Measurements from ENCODE around the gene ATP2A3.

DNA sequence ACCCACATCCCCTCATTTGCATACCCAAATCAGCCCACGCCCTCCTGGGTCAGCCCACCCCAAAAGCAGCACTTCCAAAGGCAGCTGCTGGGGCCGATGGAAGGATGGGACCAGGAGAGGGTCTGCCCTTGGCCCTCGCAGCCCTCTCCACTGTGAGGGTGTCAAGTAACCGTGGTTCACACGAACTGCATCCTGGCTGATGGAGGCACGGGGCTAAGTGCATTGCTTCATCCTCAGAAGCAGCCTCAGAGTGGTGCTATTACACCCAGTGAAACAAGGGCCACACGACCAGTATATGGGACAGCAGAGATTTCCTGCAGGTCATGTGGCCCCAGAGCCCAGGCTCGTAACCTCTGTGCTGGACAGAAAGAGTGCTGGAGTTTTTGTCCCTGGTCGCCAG is 13.2 kb upstream of the ATP2A3 start:
- TF ChIP-seq, protein P1, sequence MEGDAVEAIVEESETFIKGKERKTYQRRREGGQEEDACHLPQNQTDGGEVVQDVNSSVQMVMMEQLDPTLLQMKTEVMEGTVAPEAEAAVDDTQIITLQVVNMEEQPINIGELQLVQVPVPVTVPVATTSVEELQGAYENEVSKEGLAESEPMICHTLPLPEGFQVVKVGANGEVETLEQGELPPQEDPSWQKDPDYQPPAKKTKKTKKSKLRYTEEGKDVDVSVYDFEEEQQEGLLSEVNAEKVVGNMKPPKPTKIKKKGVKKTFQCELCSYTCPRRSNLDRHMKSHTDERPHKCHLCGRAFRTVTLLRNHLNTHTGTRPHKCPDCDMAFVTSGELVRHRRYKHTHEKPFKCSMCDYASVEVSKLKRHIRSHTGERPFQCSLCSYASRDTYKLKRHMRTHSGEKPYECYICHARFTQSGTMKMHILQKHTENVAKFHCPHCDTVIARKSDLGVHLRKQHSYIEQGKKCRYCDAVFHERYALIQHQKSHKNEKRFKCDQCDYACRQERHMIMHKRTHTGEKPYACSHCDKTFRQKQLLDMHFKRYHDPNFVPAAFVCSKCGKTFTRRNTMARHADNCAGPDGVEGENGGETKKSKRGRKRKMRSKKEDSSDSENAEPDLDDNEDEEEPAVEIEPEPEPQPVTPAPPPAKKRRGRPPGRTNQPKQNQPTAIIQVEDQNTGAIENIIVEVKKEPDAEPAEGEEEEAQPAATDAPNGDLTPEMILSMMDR (conservative IDR thresholded peaks at IDR 0.05) = no peak
- no peak for TF ChIP-seq EZH2 (IDR thresholded peaks at IDR 0.05; ENCODE audit: low read depth)
